ENCODE results near the gene SORCS2. TPM values are rescaled to one million over a fixed set of nuclear protein-coding genes. Genes with fewer than 3 reads are reported as not detected.

SORCS2 gene
- total and polyA plus RNA-seq, 2 of the 13 experiments (the other 11 are each of a cell fraction or from before 2014, with no cell fraction given) = 0.82 to 1.0 TPM

DNA sequence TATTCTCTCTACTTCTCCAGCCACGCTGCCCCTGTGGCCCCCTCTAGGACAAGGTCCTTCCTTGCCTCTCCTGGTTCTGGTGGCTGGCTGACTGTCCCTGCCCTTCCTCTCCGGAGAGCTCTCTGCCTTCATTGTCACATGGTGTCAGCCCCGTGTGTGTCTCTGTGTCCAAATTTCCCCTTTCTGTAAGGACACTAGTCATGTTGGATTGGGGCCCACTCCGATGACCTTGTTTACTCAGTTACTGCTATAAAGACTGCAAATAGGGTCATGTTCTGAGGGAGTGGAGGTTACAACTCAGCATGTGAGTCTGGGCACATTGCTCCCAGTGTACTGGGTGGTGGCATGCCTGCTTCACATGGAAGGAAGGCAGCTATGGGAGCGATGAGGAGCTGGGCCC is 371.9 kb downstream of the SORCS2 start (continued):
- TF ChIP-seq TOPORS (CRISPR knock-in tag; IDR thresholded peaks at IDR 0.05) (no peak), ZSCAN21 (CRISPR knock-in tag; IDR thresholded peaks at IDR 0.05; ENCODE audit: borderline replicate concordance) (no peak), ZNF891 (CRISPR knock-in tag; IDR thresholded peaks at IDR 0.05) (no peak), ZNF451 (CRISPR knock-in tag; IDR thresholded peaks at IDR 0.05) (no peak), ZNF878 (CRISPR knock-in tag; IDR thresholded peaks at IDR 0.05) (no peak), SRSF4 (IDR thresholded peaks at IDR 0.05; ENCODE audit: low read depth, low read length, poor library complexity, severe bottlenecking) (no peak), ZMYM3 (CRISPR knock-in tag; IDR thresholded peaks at IDR 0.05) (no peak), U2AF1 (optimal IDR thresholded peaks at IDR 0.05; ENCODE audit: low read depth, low read length) (no peak), KLF15 (CRISPR knock-in tag; IDR thresholded peaks at IDR 0.05; ENCODE audit: borderline replicate concordance) (no peak), ZFAT (CRISPR knock-in tag; conservative IDR thresholded peaks at IDR 0.05) (no peak)
- TF ChIP-seq, protein P1, sequence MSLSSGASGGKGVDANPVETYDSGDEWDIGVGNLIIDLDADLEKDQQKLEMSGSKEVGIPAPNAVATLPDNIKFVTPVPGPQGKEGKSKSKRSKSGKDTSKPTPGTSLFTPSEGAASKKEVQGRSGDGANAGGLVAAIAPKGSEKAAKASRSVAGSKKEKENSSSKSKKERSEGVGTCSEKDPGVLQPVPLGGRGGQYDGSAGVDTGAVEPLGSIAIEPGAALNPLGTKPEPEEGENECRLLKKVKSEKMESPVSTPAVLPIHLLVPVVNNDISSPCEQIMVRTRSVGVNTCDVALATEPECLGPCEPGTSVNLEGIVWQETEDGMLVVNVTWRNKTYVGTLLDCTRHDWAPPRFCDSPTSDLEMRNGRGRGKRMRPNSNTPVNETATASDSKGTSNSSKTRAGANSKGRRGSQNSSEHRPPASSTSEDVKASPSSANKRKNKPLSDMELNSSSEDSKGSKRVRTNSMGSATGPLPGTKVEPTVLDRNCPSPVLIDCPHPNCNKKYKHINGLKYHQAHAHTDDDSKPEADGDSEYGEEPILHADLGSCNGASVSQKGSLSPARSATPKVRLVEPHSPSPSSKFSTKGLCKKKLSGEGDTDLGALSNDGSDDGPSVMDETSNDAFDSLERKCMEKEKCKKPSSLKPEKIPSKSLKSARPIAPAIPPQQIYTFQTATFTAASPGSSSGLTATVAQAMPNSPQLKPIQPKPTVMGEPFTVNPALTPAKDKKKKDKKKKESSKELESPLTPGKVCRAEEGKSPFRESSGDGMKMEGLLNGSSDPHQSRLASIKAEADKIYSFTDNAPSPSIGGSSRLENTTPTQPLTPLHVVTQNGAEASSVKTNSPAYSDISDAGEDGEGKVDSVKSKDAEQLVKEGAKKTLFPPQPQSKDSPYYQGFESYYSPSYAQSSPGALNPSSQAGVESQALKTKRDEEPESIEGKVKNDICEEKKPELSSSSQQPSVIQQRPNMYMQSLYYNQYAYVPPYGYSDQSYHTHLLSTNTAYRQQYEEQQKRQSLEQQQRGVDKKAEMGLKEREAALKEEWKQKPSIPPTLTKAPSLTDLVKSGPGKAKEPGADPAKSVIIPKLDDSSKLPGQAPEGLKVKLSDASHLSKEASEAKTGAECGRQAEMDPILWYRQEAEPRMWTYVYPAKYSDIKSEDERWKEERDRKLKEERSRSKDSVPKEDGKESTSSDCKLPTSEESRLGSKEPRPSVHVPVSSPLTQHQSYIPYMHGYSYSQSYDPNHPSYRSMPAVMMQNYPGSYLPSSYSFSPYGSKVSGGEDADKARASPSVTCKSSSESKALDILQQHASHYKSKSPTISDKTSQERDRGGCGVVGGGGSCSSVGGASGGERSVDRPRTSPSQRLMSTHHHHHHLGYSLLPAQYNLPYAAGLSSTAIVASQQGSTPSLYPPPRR (CRISPR knock-in tag; IDR thresholded peaks at IDR 0.05; ENCODE audit: borderline replicate concordance) = no peak
- TF ChIP-seq, protein P2, sequence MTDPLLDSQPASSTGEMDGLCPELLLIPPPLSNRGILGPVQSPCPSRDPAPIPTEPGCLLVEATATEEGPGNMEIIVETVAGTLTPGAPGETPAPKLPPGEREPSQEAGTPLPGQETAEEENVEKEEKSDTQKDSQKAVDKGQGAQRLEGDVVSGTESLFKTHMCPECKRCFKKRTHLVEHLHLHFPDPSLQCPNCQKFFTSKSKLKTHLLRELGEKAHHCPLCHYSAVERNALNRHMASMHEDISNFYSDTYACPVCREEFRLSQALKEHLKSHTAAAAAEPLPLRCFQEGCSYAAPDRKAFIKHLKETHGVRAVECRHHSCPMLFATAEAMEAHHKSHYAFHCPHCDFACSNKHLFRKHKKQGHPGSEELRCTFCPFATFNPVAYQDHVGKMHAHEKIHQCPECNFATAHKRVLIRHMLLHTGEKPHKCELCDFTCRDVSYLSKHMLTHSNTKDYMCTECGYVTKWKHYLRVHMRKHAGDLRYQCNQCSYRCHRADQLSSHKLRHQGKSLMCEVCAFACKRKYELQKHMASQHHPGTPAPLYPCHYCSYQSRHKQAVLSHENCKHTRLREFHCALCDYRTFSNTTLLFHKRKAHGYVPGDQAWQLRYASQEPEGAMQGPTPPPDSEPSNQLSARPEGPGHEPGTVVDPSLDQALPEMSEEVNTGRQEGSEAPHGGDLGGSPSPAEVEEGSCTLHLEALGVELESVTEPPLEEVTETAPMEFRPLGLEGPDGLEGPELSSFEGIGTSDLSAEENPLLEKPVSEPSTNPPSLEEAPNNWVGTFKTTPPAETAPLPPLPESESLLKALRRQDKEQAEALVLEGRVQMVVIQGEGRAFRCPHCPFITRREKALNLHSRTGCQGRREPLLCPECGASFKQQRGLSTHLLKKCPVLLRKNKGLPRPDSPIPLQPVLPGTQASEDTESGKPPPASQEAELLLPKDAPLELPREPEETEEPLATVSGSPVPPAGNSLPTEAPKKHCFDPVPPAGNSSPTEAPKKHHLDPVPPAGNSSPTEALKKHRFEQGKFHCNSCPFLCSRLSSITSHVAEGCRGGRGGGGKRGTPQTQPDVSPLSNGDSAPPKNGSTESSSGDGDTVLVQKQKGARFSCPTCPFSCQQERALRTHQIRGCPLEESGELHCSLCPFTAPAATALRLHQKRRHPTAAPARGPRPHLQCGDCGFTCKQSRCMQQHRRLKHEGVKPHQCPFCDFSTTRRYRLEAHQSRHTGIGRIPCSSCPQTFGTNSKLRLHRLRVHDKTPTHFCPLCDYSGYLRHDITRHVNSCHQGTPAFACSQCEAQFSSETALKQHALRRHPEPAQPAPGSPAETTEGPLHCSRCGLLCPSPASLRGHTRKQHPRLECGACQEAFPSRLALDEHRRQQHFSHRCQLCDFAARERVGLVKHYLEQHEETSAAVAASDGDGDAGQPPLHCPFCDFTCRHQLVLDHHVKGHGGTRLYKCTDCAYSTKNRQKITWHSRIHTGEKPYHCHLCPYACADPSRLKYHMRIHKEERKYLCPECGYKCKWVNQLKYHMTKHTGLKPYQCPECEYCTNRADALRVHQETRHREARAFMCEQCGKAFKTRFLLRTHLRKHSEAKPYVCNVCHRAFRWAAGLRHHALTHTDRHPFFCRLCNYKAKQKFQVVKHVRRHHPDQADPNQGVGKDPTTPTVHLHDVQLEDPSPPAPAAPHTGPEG (CRISPR knock-in tag; IDR thresholded peaks at IDR 0.05) = no peak
- TF ChIP-seq, protein P3, sequence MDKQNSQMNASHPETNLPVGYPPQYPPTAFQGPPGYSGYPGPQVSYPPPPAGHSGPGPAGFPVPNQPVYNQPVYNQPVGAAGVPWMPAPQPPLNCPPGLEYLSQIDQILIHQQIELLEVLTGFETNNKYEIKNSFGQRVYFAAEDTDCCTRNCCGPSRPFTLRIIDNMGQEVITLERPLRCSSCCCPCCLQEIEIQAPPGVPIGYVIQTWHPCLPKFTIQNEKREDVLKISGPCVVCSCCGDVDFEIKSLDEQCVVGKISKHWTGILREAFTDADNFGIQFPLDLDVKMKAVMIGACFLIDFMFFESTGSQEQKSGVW (CRISPR knock-in tag; IDR thresholded peaks at IDR 0.05; ENCODE audit: borderline replicate concordance) = no peak
- TF ChIP-seq, protein P4, sequence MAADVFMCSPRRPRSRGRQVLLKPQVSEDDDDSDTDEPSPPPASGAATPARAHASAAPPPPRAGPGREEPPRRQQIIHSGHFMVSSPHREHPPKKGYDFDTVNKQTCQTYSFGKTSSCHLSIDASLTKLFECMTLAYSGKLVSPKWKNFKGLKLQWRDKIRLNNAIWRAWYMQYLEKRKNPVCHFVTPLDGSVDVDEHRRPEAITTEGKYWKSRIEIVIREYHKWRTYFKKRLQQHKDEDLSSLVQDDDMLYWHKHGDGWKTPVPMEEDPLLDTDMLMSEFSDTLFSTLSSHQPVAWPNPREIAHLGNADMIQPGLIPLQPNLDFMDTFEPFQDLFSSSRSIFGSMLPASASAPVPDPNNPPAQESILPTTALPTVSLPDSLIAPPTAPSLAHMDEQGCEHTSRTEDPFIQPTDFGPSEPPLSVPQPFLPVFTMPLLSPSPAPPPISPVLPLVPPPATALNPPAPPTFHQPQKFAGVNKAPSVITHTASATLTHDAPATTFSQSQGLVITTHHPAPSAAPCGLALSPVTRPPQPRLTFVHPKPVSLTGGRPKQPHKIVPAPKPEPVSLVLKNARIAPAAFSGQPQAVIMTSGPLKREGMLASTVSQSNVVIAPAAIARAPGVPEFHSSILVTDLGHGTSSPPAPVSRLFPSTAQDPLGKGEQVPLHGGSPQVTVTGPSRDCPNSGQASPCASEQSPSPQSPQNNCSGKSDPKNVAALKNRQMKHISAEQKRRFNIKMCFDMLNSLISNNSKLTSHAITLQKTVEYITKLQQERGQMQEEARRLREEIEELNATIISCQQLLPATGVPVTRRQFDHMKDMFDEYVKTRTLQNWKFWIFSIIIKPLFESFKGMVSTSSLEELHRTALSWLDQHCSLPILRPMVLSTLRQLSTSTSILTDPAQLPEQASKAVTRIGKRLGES (CRISPR knock-in tag; IDR thresholded peaks at IDR 0.05; ENCODE audit: borderline replicate concordance) = no peak
